Measurements from ENCODE around the gene SPINK1.

SPINK1 gene

DNA sequence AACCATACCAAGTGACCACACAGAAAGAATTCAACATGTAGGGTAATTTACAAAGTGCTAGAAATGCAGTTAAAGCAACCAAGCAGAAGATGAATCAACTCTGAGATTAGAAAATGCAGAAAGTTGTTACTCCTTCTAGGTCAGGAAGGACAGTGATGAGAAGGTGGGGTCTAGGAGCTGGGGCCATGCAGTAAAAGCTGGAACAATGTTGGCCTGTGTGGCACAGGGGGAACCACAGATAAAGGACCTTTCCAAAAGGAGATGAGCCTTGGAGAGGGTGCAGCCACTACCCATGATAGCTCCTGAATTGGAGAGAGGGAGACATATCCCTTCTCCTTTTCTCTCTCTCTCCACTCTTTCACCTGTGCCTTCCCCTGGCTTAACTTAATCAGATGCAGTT lies 44.7 kb upstream of the SPINK1 start:
- no peak for TF ChIP-seq EGR1 (IDR thresholded peaks at IDR 0.05)
- TF ChIP-seq, protein P1, sequence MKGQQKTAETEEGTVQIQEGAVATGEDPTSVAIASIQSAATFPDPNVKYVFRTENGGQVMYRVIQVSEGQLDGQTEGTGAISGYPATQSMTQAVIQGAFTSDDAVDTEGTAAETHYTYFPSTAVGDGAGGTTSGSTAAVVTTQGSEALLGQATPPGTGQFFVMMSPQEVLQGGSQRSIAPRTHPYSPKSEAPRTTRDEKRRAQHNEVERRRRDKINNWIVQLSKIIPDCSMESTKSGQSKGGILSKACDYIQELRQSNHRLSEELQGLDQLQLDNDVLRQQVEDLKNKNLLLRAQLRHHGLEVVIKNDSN (IDR thresholded peaks at IDR 0.05): no peak
- TF ChIP-seq YY1 (IDR thresholded peaks at IDR 0.05; ENCODE audit: low read depth): no peak
- TF ChIP-seq FOXM1 (IDR thresholded peaks at IDR 0.05; ENCODE audit: borderline replicate concordance, low read depth): no peak
- no peak for TF ChIP-seq TCF12 (IDR thresholded peaks at IDR 0.05; ENCODE audit: low read depth)
- TF ChIP-seq TAF1 (IDR thresholded peaks at IDR 0.05; ENCODE audit: low read depth): no peak
- TF ChIP-seq NFIC (IDR thresholded peaks at IDR 0.05): no peak

- TF ChIP-seq, protein P2, sequence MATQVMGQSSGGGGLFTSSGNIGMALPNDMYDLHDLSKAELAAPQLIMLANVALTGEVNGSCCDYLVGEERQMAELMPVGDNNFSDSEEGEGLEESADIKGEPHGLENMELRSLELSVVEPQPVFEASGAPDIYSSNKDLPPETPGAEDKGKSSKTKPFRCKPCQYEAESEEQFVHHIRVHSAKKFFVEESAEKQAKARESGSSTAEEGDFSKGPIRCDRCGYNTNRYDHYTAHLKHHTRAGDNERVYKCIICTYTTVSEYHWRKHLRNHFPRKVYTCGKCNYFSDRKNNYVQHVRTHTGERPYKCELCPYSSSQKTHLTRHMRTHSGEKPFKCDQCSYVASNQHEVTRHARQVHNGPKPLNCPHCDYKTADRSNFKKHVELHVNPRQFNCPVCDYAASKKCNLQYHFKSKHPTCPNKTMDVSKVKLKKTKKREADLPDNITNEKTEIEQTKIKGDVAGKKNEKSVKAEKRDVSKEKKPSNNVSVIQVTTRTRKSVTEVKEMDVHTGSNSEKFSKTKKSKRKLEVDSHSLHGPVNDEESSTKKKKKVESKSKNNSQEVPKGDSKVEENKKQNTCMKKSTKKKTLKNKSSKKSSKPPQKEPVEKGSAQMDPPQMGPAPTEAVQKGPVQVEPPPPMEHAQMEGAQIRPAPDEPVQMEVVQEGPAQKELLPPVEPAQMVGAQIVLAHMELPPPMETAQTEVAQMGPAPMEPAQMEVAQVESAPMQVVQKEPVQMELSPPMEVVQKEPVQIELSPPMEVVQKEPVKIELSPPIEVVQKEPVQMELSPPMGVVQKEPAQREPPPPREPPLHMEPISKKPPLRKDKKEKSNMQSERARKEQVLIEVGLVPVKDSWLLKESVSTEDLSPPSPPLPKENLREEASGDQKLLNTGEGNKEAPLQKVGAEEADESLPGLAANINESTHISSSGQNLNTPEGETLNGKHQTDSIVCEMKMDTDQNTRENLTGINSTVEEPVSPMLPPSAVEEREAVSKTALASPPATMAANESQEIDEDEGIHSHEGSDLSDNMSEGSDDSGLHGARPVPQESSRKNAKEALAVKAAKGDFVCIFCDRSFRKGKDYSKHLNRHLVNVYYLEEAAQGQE (IDR thresholded peaks at IDR 0.05; ENCODE audit: low read depth): no peak
These were observed 43.5 kb upstream of the SPINK1 start for GRCh38 chr5:147874910-147875367.

DNA sequence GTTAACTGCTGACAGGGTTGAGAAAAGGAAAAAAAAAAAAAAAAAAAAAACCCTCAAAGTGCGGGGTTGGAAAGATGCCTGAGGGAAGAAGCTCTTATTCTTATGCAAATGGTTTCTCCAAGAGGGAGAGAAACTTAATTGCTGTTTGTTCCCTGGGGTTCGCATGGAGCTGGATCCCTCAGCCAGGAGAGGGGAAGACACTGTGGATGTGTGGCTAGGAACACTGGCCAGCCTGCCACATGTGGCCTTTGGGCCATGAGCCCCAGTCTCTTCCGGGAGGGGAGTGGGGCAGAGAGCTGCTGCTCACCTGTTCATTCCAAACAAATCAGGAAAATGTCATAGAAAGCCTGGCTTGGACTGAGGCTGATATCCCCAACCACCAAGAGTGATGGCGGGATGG lies 37.6 kb upstream of the SPINK1 start:
- TF ChIP-seq FOXM1 (IDR thresholded peaks at IDR 0.05; ENCODE audit: borderline replicate concordance, low read depth) (no peak), EP300 (IDR thresholded peaks at IDR 0.05; ENCODE audit: borderline replicate concordance) (no peak), CEBPB (IDR thresholded peaks at IDR 0.05) (no peak), RAD21 (IDR thresholded peaks at IDR 0.05; ENCODE audit: low read depth) (no peak), EGR1 (IDR thresholded peaks at IDR 0.05) (no peak), TAF1 (IDR thresholded peaks at IDR 0.05; ENCODE audit: low read depth) (no peak), TEAD4 (IDR thresholded peaks at IDR 0.05) (no peak), ZBTB7A (IDR thresholded peaks at IDR 0.05; ENCODE audit: low read depth) (no peak), YY1 (IDR thresholded peaks at IDR 0.05; ENCODE audit: low read depth) (no peak), CREB1 (IDR thresholded peaks at IDR 0.05; ENCODE audit: low read depth) (no peak), TCF12 (IDR thresholded peaks at IDR 0.05; ENCODE audit: low read depth) (no peak), NFIC (IDR thresholded peaks at IDR 0.05) (no peak)
- TF ChIP-seq, protein P1 (IDR thresholded peaks at IDR 0.05): no peak
- TF ChIP-seq, protein P2 (IDR thresholded peaks at IDR 0.05; ENCODE audit: low read depth): no peak
- TF ChIP-seq, protein P3, sequence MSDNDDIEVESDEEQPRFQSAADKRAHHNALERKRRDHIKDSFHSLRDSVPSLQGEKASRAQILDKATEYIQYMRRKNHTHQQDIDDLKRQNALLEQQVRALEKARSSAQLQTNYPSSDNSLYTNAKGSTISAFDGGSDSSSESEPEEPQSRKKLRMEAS (IDR thresholded peaks at IDR 0.05): no peak

- TF ChIP-seq CREB1 (IDR thresholded peaks at IDR 0.05; ENCODE audit: low read depth) (no peak), FOXM1 (IDR thresholded peaks at IDR 0.05; ENCODE audit: borderline replicate concordance, low read depth) (no peak), NFIC (IDR thresholded peaks at IDR 0.05) (no peak), YY1 (IDR thresholded peaks at IDR 0.05; ENCODE audit: low read depth) (no peak), TCF12 (IDR thresholded peaks at IDR 0.05; ENCODE audit: low read depth) (no peak), ZBTB7A (IDR thresholded peaks at IDR 0.05; ENCODE audit: low read depth) (no peak), RAD21 (IDR thresholded peaks at IDR 0.05; ENCODE audit: low read depth) (no peak), EP300 (IDR thresholded peaks at IDR 0.05; ENCODE audit: borderline replicate concordance) (no peak), EGR1 (IDR thresholded peaks at IDR 0.05) (no peak), TAF1 (IDR thresholded peaks at IDR 0.05; ENCODE audit: low read depth) (no peak), TEAD4 (IDR thresholded peaks at IDR 0.05) (no peak), CEBPB (IDR thresholded peaks at IDR 0.05) (no peak)
- TF ChIP-seq, protein P2 (IDR thresholded peaks at IDR 0.05; ENCODE audit: low read depth): no peak
- TF ChIP-seq, protein P1 (IDR thresholded peaks at IDR 0.05): no peak
- TF ChIP-seq, protein P3 (IDR thresholded peaks at IDR 0.05): no peak
These were observed 32.1 kb upstream of the SPINK1 start for GRCh38 chr5:147863454-147864158.

All from Ishikawa (cell line).